Islet precursor cell (in vitro differentiated cells): ENCODE data around the gene ARHGEF10L.

ENCODE experiments used
- DNase-seq: peaks from one replicate; pipeline ENCODE4 v3.0.0-alpha.2; 2018

Gene ARHGEF10L

DNA sequence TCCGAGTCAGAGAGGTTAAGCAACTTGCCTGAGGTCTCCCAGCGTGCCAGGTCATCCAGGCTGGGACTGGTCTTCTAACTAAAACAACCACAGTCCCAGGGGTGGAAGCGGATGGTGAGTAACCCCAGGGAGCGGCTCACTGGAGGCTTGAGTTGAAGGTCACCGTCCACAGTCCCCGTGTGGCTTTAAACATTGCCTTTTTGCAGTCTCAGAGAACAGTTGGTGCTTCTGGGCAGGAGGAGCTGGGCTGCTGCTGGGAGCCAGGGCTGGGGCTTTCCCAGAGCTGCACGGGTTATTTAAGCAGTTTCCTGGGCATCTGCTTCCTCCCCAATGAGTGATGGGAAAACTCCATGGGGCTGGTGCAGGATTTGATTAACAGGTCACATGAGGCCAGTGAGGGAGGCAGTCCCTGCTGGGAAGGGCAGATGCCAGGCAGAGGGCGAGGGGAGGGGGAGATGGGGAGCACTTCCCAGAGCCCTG lies 12.3 kb downstream of the ARHGEF10L start:
- DNase-seq, result peak; percentile 55

GRCh38 chr1:17553975-17554700 lies 14.6 kb downstream of the ARHGEF10L start:
- DNase-seq, result peak; percentile 97

- no peak for DNase-seq
Observed at GRCh38 chr1:17554954-17555353, 15.5 kb downstream of the ARHGEF10L start.

DNA sequence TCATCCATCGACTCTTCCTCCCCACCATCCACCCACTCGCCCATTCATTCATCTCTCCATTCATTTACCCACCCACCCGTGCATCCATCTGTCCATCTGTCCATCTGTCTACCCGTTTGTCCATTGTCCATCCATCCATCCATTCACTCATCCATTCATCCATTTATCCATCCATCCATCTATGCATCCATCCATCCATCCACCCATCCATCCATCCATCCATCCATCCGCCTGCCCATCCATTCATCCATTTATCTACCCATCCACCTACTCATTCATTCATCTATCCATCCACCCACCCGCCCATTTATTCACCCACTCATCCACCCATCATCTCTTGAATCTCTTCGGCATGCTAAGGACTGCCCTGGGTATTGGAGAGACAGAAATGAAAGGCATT lies 18.5 kb downstream of the ARHGEF10L start:
- DNase-seq, result no peak

DNA sequence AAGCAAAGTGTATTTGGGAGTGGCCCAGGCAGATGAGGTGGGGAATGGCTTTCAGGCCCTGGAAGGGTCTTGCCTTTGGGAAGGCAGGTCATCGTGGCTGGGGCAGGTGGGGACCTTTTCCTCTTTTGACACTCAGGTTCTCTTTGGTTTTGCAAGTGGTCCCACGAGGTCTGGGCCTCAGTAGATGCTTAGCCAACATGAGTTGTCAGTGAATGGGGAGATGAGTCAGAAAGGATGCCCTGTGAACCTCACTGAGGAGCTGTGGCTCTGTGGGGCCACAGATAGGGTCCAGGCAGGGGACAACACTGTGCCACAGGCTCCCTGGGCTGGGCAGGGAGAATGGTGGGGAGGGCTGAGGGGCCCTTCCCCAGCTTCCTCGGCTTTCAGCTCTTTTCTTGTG lies 19.0 kb downstream of the ARHGEF10L start:
- DNase-seq, result no peak

DNA sequence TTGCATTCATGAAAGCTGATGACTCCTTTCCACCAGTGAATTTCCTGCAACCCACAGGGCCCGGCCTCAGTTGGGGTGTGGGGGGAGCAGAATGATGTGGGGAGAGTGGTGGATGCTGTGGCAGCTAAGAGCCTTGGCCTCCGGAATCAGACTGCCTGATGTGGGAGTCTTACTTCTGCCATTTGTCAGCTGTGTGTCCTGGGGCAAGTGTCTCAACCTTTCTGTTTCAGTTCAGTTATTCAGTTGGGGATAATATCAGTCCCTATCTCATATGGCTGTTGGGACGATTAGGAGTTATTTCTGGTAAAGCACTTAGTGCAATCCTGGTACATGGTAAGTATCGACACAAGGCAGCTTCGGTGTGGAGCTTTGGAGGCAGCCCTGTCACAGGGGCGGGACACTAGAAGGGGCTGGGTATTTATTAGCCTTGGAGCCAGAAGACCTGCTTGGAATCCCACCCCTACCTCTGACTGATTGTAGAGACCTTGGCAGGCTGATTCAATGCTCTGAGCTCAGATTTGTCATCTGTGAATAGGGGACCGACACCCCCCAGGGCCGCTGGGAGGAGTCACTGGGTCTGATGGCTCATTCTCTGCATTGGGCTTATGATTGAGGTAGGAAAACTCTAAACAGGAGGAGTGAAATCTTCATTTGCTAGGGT lies 19.6 kb downstream of the ARHGEF10L start:
- DNase-seq, result no peak

- DNase-seq, result no peak
Observed at GRCh38 chr1:17559615-17560419, 20.3 kb downstream of the ARHGEF10L start.

DNA sequence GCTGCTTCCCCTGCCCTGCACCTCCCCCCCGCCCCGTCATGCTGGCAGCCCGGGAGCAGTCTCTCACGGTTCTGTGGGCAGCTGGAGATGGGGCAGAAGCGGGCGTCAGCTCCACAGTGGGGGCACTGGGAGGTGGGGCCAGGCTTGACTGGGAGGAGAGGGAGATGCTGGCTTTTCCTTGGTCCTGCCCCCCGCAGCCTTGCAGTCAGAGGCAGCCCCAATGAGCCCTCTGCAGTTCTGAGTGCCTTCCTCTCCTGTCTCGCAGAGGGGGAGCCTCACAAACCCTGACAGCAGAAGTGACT lies 21.7 kb downstream of the ARHGEF10L start:
- DNase-seq, result no peak

- no peak for DNase-seq
Observed at GRCh38 chr1:17561561-17561985, 22.1 kb downstream of the ARHGEF10L start.

DNA sequence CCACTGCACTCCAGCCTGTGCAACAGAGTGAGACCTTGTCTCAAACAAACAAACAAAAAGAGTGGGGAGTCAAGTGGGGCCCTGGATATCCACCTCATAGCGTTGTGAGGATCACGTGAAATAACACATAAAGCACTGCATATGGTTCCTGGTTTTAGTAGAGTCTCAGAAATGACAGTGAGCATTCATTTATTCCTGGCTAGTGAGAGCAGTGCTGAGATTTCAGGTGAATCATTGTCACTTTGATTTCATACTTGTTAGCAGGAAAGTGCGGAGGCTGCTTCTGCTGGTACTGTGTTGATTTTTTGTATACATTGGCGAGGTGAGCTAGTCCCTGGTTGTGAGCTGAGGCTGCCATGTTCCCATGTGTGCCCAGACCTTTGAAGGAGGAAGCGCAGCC lies 22.9 kb downstream of the ARHGEF10L start:
- no peak for DNase-seq

DNA sequence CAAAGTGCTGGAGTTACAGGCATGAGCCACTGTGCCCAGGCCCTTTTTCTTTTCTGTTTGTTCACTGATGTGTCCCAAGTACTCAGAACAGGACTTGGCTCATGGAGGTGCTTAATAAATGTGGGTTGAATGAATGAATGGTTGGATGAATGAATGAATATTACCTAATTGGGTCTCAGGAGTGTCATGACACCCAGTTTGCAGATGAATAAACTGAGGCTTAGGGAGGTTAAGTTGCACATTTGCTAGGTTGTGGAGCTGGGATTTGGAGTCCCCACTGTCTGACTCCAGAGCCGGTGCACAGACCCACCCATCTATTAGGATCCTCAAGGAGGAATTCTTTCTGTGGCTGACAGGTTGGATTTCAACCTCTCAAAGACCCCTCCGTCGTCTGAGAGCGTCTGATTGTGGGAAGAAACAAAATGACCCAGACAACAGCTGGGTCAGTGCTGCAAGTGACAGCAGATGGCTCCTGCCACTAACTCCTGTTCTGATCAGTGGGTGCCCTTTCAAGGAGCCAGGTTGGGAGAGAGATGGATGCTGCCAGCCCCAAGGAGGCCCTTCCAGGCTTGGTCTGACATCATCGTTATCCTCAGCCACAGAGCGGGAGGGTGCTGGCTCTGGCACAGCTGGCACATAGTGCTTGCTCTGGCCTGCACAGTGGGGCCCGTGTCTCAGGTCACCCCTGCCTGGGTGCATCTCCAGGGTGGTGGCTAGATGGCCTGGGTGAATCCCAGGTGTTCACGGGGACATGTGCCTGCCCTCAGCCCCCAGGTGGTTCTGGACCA lies 24.2 kb downstream of the ARHGEF10L start:
- no peak for DNase-seq

DNA sequence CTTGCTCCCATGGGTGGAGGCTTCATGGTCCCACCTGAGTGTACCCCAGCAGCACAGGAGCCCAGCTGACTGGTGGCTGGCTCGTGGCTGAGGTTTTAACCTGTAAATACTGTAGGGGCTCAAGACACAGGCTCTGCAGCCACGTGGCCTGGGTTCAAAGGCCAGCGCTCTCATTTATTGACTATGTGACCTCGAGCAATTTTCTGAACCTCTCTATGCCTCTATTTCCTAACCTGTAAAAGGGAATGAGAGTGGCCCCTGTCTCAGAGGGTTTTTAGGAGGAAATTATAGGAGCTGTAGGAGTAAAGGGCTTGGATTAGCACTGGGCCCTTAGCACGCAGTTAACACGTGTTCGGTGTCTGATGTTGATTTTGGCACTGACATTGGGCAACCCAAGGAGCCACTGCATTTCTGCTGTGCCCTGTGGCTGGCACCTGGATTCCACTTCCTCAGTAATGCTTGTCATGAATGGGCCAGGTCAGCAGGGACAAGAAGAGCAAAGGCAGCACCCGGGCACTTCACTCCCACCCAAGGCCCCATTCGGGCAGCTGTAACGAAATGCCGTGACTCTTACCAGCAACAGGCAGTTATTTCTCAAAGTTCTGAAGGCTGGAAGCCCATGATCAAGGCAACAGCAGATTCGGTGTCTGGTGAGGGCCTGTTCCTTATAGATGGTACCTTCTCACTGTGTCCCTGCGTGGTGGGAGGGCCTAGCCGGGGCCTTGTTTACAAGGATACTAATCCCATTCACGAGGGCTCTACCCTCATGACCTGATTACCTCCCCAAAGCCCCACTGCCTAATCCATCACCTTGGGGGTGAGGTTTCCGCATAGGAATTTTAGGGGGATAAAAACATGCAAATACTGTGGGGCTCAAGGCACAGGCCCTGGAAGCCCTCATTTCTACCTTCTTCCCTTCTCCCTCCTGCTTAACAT lies 25.2 kb downstream of the ARHGEF10L start:
- DNase-seq, result no peak

GRCh38 chr1:17565461-17566252 lies 26.2 kb downstream of the ARHGEF10L start:
- DNase-seq, result no peak

DNA sequence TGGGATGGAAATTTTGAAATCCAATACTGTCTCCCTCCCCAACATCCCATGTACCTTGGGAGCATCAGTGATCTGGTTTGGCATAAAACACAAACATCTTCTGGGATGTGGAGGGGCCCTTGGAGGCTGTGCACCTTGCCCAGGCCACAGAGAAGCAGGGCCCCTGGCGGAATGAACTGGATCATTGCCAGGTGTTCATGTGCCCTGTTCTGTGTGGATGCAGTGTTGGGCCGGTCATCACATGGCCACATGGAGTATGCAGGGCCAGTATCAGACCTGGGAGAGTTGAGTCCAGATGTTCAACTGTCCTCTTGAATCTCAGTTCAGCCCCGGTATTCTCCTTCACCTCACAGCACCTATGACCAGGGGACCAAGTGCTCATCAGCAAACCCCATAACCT lies 26.9 kb downstream of the ARHGEF10L start:
- no peak for DNase-seq

DNA sequence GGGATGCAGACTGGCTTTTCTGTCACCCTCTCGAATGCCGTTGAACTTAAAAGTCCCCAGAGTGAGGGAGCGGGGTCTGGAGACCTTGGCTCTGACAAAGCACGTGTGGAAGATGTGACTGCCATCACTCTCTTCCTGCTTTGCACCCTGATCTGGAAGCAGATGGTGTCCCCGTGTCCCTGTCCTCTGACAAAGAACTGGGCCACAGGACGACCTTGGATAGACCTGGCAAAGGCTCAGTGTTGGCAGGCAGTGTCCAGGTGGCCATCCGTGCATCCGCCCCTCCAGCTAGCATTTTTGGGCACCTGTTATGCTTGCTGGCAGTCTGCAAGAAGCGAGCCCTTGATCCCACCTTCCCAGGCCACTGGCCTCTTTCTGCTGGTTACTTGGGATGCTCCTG lies 27.4 kb downstream of the ARHGEF10L start:
- no peak for DNase-seq

DNA sequence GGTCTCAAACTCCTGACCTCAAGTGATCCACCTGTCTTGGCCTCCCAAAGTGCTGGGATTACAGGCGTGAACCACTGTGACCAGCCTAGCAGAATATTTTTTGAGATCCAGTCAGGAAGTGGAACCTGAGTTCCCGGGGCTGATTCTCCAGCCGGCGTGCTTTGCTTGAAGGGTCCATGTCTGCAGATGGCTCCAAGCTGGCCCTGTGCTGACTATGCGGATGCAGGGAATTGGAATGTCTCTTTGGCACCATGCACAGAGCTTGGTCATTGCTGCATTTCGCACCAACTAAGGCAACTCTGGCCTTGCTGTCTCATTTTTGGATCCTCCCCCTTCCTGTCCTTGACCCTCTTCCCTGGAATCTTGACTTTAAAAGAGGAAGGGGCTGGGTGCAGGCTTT lies 28.1 kb downstream of the ARHGEF10L start:
- no peak for DNase-seq

GRCh38 chr1:17568014-17568900 lies 28.8 kb downstream of the ARHGEF10L start:
- DNase-seq, result no peak

DNA sequence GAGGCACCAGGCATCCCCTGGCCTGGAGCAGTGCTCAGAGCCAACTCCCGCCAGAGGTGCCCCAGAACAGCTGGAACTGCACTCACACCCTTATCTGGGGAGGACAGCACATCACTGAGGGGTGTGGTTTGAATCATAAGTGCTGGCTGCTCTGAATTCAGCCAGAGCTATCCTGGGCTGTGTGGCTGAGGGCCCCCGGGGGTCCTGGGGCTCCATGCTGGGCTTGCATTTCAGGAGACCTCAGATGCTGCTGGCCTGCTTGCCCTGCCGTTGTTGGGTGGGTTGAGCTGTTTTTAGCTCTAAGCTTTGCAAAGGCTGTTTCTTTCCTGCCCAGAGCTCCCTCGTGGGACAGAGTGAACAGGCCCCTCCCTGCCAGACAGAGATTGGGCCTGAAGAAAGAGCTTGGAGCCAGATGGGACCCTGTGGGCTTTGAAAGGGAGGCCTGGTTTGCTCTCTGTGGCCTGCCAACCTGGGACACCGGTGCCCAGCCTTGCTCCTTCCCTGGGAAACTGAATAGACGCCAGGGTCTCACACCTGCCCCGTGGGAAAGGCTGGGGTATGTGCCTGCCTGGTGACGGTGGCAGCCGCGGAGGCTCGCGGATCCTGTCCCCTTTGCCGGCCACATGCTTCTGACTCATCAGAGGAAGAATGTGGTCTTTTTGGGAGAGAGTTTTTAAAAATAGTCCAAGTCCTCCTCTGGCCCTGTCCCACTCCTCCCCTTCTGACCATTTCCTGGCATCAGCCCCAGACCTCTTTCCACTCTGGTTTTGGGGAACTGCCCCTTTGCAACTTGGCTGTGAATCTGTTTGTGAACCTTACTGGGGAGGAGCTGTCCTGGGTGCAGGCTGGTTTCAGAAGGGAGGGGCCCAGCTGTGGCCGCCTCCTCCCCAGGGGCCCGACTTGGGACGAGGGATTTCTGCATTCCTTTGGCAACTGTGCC lies 30.0 kb downstream of the ARHGEF10L start:
- peak; percentile 96 for DNase-seq

DNA sequence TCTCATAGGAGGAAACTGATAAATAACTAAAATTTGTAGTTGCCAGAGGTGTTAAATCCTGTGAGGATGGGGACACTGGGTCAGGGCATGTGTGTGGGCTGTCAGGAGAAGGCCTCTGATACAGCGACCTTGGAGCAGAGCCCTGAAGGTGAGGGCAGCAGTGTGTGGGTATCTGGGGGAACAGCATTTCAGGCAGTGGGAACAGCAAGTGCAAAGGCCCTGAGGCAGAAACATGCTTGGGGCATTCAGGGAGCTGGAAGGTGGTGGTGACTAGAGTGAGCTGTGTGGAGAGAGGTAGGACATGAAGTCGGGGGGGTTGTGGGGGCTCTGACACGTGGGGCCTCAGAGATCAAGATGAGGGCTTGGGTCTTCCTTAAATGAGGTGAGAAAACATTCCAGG lies 30.7 kb downstream of the ARHGEF10L start:
- DNase-seq, result no peak
